ENCODE measurements around the gene KIF1A.

Gene KIF1A, protein sequence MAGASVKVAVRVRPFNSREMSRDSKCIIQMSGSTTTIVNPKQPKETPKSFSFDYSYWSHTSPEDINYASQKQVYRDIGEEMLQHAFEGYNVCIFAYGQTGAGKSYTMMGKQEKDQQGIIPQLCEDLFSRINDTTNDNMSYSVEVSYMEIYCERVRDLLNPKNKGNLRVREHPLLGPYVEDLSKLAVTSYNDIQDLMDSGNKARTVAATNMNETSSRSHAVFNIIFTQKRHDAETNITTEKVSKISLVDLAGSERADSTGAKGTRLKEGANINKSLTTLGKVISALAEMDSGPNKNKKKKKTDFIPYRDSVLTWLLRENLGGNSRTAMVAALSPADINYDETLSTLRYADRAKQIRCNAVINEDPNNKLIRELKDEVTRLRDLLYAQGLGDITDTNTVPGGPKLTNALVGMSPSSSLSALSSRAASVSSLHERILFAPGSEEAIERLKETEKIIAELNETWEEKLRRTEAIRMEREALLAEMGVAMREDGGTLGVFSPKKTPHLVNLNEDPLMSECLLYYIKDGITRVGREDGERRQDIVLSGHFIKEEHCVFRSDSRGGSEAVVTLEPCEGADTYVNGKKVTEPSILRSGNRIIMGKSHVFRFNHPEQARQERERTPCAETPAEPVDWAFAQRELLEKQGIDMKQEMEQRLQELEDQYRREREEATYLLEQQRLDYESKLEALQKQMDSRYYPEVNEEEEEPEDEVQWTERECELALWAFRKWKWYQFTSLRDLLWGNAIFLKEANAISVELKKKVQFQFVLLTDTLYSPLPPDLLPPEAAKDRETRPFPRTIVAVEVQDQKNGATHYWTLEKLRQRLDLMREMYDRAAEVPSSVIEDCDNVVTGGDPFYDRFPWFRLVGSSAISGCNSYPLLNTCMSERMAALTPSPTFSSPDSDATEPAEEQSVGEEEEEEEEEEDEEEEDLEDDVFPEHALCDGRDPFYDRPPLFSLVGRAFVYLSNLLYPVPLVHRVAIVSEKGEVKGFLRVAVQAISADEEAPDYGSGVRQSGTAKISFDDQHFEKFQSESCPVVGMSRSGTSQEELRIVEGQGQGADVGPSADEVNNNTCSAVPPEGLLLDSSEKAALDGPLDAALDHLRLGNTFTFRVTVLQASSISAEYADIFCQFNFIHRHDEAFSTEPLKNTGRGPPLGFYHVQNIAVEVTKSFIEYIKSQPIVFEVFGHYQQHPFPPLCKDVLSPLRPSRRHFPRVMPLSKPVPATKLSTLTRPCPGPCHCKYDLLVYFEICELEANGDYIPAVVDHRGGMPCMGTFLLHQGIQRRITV (N-terminal part only)

GRCh38 chr2:240819858-240820606 is at the start of gene KIF1A:
Gene KIF1A (minus strand): TSS chr2:240820219. CDS start chr2:240797752, 22,467 bp downstream.
- no peak for DNase-seq (ENCODE audit: low read depth)

DNA sequence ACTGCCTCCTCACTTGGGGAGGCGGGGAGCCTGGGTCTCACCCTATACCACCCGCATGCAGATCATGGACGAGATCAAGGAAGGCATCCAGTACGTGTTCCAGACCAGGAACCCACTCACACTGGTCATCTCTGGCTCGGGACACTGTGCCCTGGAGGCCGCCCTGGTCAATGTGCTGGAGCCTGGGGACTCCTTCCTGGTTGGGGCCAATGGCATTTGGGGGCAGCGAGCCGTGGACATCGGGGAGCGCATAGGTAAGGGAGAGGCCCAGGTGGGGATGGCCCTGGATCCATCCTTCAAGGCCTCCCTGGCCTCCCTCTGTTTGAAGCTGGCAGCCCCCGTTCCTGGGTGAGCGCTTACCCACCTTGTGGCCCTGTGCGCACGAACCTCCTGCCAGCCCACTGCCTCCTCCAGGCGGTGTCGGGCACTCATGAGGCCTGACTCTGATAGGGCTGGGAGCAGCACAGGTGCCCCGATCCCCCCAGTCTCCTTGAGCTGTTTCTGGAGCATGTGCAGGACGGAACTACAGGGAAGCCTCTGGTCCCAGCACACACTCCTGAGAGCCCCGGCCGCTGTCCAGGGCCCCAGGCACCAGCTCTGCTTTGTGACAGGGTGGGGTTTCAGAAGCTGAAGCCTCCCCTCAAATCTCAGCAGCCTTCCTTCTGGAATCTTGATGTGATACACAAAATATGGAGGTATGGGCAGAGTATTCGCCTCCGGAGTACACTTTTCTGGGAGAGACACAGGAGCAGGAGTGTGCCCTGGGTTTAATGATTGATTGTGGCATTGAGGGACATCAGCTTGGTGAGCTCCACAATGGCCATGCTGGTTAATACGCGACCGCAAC is 49.3 kb upstream of the KIF1A start:
- no peak for DNase-seq (ENCODE audit: low read depth)

- no peak for DNase-seq (ENCODE audit: low read depth)
These were observed 48.5 kb upstream of the KIF1A start, which contains the start of gene AGXT for GRCh38 chr2:240868286-240869108. Gene AGXT (plus strand): TSS chr2:240868824. CDS start chr2:240868866, 42 bp downstream.

- DNase-seq (ENCODE audit: low read depth) = no peak
These were observed 45.4 kb upstream of the KIF1A start for GRCh38 chr2:240865391-240865790.

- DNase-seq (ENCODE audit: low read depth) = no peak
These were observed 44.5 kb upstream of the KIF1A start for GRCh38 chr2:240864475-240864874.

DNA sequence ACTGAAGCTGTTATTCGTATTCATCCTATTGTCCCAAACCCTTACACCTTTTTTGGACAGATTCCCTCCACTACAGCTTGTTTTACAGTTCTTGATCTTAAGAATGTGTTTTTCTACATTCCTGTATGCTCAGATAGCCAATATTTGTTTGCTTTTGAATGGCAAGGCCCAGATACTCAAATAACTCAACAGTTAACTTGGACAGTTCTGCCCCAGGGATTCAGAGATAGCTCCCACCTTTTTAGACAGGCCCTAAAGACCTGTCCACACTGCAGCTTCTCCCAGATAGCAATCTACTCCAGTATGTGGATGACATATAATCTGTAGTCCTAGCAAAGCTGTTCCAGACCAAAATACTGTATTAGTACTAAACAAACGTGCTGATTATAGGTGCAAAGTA is 41.5 kb upstream of the KIF1A start:
- DNase-seq (ENCODE audit: low read depth) = no peak

DNA sequence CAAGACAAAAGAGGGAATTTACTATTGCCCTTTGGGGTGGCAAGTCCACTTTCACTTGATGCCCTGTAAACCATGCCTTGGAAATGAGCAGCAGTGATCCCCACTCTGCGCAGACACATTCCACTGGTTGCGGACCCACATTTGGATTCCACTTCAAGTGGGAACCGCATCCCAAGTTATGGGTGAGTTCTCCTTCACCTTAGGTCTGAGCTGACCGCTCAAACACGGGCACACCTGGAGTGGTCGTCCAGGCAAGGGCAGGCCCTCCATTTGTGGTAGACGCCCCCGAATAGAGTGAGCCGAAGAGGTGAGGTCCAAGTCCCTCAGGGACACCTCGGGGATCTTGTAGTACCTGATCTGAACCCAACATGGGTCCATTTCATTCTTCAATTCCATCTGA is 38.9 kb upstream of the KIF1A start:
- no peak for DNase-seq (ENCODE audit: low read depth)

DNA sequence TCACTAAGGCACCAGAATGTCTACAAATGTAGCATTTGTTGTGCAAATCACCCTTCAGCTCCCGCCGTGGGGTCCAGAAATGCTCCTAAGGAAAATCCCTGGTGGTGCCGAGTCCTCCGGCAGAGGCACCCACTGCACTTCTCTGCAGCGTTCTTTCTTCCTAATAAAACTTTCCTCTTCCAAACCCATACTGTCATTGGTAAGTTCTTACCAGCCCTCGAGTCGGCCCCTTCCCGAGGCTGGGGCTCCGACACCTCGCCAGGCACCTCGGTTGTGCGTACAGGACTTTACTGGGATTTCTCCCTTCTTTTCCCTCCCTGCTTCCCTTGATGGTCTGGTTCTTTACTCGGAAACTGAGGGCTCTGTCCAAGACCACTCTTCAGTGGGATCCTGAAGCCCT is 38.3 kb upstream of the KIF1A start:
- DNase-seq (ENCODE audit: low read depth) = no peak

GRCh38 chr2:240857039-240858008 is 37.3 kb upstream of the KIF1A start:
- DNase-seq (ENCODE audit: low read depth) = no peak

GRCh38 chr2:240856151-240856980 is 36.3 kb upstream of the KIF1A start:
- no peak for DNase-seq (ENCODE audit: low read depth)

DNA sequence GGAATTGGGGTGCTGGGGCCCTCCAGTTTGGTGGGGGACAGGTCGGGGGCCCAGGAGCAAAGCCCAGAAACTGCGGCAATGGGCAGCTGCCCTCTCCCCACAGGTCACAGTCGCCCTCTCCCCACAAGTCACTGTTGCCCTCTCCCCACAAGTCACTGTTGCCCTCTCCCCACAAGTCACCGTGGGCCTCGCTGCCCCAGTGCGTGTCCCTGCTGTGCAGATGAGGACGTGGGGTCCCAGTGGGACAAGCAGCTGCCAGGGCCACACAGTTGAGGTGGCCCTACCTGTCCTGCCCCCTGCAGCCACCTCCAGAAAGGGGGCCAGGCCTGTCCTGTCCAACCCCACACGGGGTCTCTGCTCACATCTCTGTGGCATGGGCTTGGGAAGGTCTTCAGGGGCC is 35.7 kb upstream of the KIF1A start:
- no peak for DNase-seq (ENCODE audit: low read depth)

DNA sequence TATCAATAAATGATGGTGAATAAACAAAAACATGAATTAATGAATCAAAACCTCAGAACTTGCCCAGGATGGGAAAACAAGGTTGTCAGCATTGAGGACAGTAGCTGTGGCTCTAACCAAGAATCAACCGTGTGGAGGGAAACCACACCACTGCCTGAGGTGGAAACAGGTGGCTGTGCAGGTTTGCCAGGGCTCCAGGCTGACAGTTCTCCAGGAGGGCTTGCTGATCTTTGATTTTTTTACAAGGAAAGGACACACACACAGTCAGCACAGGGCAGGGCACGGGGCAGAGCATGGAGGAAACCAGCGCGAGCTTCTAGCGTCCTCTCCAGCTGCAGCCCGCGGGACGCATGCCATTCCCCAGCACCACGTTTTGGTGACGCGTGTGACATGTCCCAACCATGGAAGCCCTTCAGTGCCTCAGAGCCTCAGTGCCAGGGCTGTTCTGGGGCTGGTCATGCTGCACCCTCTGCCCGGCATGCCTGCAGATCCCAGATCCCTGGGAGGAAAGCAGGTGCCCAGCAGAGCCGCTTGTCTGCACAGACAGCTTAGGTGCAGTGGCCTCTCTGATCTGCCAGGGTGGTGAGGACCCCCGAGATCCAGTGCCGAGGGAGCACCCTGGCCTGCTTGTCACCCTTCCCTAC is 32.8 kb upstream of the KIF1A start:
- no peak for DNase-seq (ENCODE audit: low read depth)

- peak; percentile 66 for DNase-seq (ENCODE audit: low read depth)
These were observed 31.3 kb upstream of the KIF1A start for GRCh38 chr2:240851078-240851991.

GRCh38 chr2:240850756-240851077 is 30.7 kb upstream of the KIF1A start:
- DNase-seq (ENCODE audit: low read depth) = no peak

GRCh38 chr2:240850026-240850425 is 30.0 kb upstream of the KIF1A start:
- no peak for DNase-seq (ENCODE audit: low read depth)
